Stomach (tissue), 9 donors: ENCODE measurements around the gene IDH2. TPM values are rescaled to one million over a fixed set of nuclear protein-coding genes. Genes with fewer than 3 reads are reported as not detected.

Experiments used
- DNase-seq, 2 donors: peaks; one replicate each; pipeline versions ENCODE4 v3.0.0 to v3.0.0-alpha.2; 2013 to 2019
- H3K27ac ChIP-seq, 5 donors: fragments of 200-600 bp in 4 of 5; sonication (generic) in 4 of 5; one replicate each; pipeline ENCODE4 v1.5.1; 2013 to 2019; ENCODE audit warnings: mild to moderate bottlenecking in 1 of 5, moderate library complexity in 1 of 5
- H3K27me3 ChIP-seq, 3 donors: fragments of 200-600 bp; sonication (generic); one replicate each; pipeline ENCODE4 v1.5.1; 2017 to 2019; ENCODE audit warnings: mixed run types in 1 of 3
- H3K36me3 ChIP-seq, 4 donors: fragments of 200-600 bp; sonication (generic); 1 replicate in 3 of 4; 2 replicates in 1 of 4; pipeline ENCODE4 v1.5.1; 2016 to 2019
- H3K4me1 ChIP-seq, 4 donors: fragments of 200-600 bp; sonication (generic); one replicate each; pipeline ENCODE4 v1.5.1; 2016 to 2019
- H3K4me3 ChIP-seq, 4 donors: fragments of 200-600 bp; sonication (generic) in 3 of 4; one replicate each; pipeline ENCODE4 v1.5.1; 2016 to 2019; ENCODE audit warnings: mild to moderate bottlenecking in 1 of 4
- H3K9me3 ChIP-seq, 4 donors: fragments of 200-600 bp; sonication (generic); one replicate each; pipeline ENCODE4 v1.5.1; 2016 to 2019
- CTCF ChIP-seq, 7 experiments: fragments of 450-650 bp in 4 of 7; fragments of 200-600 bp in 3 of 7; sonication (generic) in 3 of 7; IDR thresholded peaks; one replicate each; pipeline ENCODE4 v1.5.1; 2016 to 2019; ENCODE audit warnings: antibody characterized with exemption in 7 of 7, control low read depth in 2 of 7, mild to moderate bottlenecking in 1 of 7
- EP300 ChIP-seq: sonication (generic); formaldehyde crosslinking; IDR thresholded peaks from one replicate; pipeline ENCODE4 v1.6.1; 2017; ENCODE audit warnings: antibody characterized with exemption
- POLR2A ChIP-seq, 4 donors: fragments of 450-650 bp; IDR thresholded peaks; one replicate each; pipeline ENCODE4 v1.6.1; 2016; ENCODE audit warnings: antibody characterized with exemption in 4 of 4, control low read depth in 2 of 4, mild to moderate bottlenecking in 1 of 4, moderate library complexity in 1 of 4
- POLR2AphosphoS5 ChIP-seq, 3 donors: sonication (generic); formaldehyde crosslinking; IDR thresholded peaks; one replicate each; pipeline ENCODE4 v1.6.1; 2016; ENCODE audit warnings: antibody characterized with exemption in 3 of 3
- WGBS, 5 donors: extraction: QIAGEN DNeasy Blood & Tissue Kit in 3 of 5; methylation state at CpG; one replicate each; pipeline versions ENCODE4 v1.1.5 to v1.1.7; 2013 to 2018; 5-methylcytosine and 5-hydroxymethylcytosine counted together
- intact Hi-C: fragments of 100-400 bp; cut with DNase I; formaldehyde crosslinking; loops from one replicate; pipeline ENCODE4 v1.15.1; 2023; ENCODE audit warnings: low total_unique reads
- polyA plus RNA-seq, 3 donors: library from polyadenylated mRNA; stranded (reverse); fragments of 200-250 nt; gene quantifications; one replicate each; pipeline ENCODE4 v1.2.3, GENCODE V29; 2013
- total RNA-seq, 5 donors: library from RNA; depleted of rRNA; stranded (reverse); fragments of >200 nt; gene quantifications; one replicate each; pipeline versions ENCODE4 v1.1.0 to v1.2.3, GENCODE V29; 2014 to 2016
- donor health status: healthy with polysubstance abuse.
- donor health status: Bipolar disorder and iron deficiency.
- donor health status: healthy.

IDH2 gene
- total and polyA plus RNA-seq, 8 donors, result 12.3 to 186 (median 117) TPM

- intact Hi-C loops, result no loop called here
- H3K9me3 ChIP-seq, result no peaks in the 10 kb centered on the region
- WGBS, 5 donors, result 85 to 93% (median 90%) methylated on average over 4 of the region's 4 CpGs
- H3K27ac ChIP-seq, result no peak overlapping the region
- no peaks in the 10 kb centered on the region for H3K27me3 ChIP-seq
- peaks cover 6 to 27% (median 22%) of the 10 kb centered on the region in 4 donors for H3K4me1 ChIP-seq
- DNase-seq, result no peak
- H3K4me3 ChIP-seq, result no peak overlapping the region
- H3K36me3 ChIP-seq, result no peaks in the 10 kb centered on the region
- no peak for TF ChIP-seq POLR2A (IDR thresholded peaks at IDR 0.05)
- no peak for TF ChIP-seq EP300
- TF ChIP-seq POLR2AphosphoS5 (IDR thresholded peaks at IDR 0.05), result no peak
- no peak for TF ChIP-seq CTCF (IDR thresholded peaks at IDR 0.05)
Observed at GRCh38 chr15:90145761-90146160, 43.5 kb upstream of the IDH2 start.

- peak in 1 of 2 donors; percentile 50 for DNase-seq
- Histone ChIP-seq H3K4me3 (no peak overlapping the region), H3K4me1 (peaks cover 6 to 26% (median 22%) of the 10 kb centered on the region in 4 donors), H3K9me3 (no peaks in the 10 kb centered on the region), H3K27ac (no peak overlapping the region), H3K36me3 (no peaks in the 10 kb centered on the region), H3K27me3 (no peaks in the 10 kb centered on the region)
- intact Hi-C loops, result no loop called here
- 60 to 70% (median 64%) methylated on average over 9 of the region's 9 CpGs for WGBS, 5 donors
- TF ChIP-seq EP300 (no peak), POLR2A (IDR thresholded peaks at IDR 0.05) (no peak), CTCF (IDR thresholded peaks at IDR 0.05) (no peak), POLR2AphosphoS5 (IDR thresholded peaks at IDR 0.05) (no peak)
Observed at GRCh38 chr15:90145259-90145658, 43.0 kb upstream of the IDH2 start.

GRCh38 chr15:90143166-90143655 lies 40.9 kb upstream of the IDH2 start:
- 16 to 23% (median 18%) methylated on average over 7 to 12 of the region's 12 CpGs for WGBS, 5 donors
- Histone ChIP-seq H3K4me1 (peaks cover 3 to 13% (median 10%) of the 10 kb centered on the region in 4 donors), H3K4me3 (no peak overlapping the region), H3K36me3 (no peaks in the 10 kb centered on the region), H3K9me3 (no peaks in the 10 kb centered on the region), H3K27me3 (no peaks in the 10 kb centered on the region), H3K27ac (peak overlapping the region in 4 of 5 donors; percentile 6 to 54 (median 22))
- TF ChIP-seq POLR2AphosphoS5 (IDR thresholded peaks at IDR 0.05), result peak in 1 of 3 donors; percentile 48
- TF ChIP-seq EP300, result no peak
- TF ChIP-seq POLR2A (IDR thresholded peaks at IDR 0.05), result no peak
- TF ChIP-seq CTCF (IDR thresholded peaks at IDR 0.05), result peak in 5 of 7 experiments; percentile 50 to 81 (median 72)
- DNase-seq, result peak; percentile 89 to 92
- intact Hi-C loops, result no loop called here

- DNase-seq, result no peak
Observed at GRCh38 chr15:90142216-90143165, 40.2 kb upstream of the IDH2 start.

More at GRCh38 chr15:90142216-90143165, 40.2 kb upstream of the IDH2 start:
- TF ChIP-seq EP300 (no peak), POLR2AphosphoS5 (IDR thresholded peaks at IDR 0.05) (no peak), POLR2A (IDR thresholded peaks at IDR 0.05) (no peak), CTCF (IDR thresholded peaks at IDR 0.05) (no peak)
- peaks cover 3 to 16% (median 10%) of the 10 kb centered on the region in 4 donors for H3K4me1 ChIP-seq
- H3K36me3 ChIP-seq, result no peaks in the 10 kb centered on the region
- H3K27ac ChIP-seq, result peak overlapping the region in 1 of 5 donors; percentile 54
- intact Hi-C loops, result no loop called here
- 70 to 77% (median 75%) methylated on average over 21 of the region's 21 CpGs for WGBS, 5 donors
- H3K9me3 ChIP-seq, result no peaks in the 10 kb centered on the region
- no peak overlapping the region for H3K4me3 ChIP-seq
- H3K27me3 ChIP-seq, result no peaks in the 10 kb centered on the region
